Measurements from ENCODE around the gene MPPED1.

Gene MPPED1

DNA sequence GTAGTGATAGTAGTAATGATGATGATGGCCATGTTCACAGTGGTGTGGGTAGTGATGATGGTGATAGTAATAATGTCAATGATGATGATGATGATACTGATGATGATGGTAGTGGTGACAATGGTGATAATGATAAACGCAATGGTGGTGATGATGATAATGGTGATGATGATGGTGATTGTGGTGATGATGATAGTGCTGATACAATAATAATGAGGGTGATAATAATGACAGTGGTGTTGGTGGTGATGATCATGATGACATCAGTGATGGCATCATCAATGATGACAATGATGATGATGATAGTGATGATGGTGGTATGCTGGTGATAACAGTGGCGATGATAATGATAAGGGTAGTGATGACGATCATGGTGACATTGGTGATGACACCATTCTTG lies 92.3 kb downstream of the MPPED1 start:
- no peak for DNase-seq

DNA sequence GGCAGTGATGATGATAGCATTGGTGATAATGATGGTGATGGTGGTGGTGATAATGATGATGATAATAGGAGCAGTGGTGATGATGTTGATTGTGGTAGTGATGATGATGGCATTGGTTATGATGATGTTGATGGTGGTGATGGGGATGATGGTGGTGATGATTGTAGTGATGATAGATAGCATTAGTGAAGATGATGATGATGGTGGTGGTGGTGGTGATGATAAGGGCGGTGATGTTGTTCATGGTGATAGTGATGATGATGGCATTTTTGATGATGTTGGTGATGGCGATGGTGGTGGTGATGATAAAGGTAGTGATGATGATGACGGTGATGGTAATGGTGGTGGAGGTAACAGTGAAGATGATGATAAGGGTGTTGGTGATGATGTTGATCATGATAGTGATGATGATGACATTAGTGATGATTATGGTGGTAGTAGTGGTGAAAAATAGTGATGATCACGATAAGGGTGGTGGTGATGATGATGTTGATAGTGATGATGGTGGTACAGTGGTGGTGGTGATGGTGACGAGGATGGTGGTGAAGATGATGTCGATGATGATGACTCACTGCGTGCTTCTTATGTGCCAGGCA lies 93.0 kb downstream of the MPPED1 start:
- DNase-seq: no peak

DNA sequence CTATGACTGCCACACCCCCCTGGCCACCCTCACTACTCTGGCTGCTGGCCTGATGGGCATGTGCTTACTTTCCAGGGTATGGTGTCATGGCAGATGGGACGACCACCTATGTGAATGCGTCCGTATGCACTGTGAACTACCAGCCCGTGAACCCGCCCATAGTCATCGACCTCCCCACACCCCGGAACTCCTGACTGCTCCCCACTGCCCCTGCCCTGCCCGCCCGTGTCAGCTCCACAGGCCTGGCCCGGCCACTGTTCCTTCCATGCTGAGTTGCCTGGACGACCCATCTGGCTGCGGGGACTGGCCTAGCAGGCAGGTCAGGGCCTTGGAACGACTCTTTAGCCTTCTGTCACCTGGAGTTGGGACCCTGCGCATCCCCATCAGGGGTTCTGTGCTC lies 93.6 kb downstream of the MPPED1 start:
- no peak for DNase-seq

DNA sequence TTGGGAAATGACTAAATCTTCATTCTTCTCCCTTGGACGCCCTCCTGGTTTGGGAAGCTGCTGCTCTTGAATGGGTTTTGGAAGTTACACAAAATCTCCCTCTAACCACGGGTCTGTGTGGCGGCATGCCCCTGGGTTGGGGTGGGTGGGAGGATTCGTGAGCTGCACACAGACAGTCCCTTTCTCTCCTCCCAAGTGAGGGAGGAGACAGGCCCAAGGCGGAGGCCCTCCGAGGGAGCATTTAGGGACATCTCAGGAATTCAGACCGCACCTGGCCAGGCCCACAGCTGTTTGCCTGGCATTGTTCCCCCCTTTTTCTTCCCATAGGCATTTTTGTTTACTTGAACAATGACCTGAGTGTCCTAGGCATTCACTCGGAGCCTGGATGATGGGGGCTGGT lies 94.1 kb downstream of the MPPED1 start:
- DNase-seq: no peak

DNA sequence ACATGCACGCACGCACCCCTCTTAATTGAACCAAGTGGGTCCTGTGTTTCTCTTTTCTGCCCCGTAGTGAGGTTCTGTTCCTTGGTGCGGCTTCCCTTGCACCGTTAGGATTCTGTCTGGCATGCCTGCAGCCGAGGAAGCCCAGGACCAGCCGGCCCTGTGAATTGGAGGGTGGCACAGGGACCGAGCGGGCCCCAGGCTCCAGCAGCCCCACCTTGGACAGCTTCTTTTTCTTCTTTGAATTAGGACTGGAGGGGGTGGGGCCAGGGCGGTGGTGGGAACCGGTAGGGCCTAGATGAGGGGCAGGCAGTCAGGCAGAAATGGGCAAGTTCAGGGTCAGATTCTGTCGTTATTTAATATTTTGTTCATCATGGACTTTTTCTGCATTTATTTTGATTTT lies 94.7 kb downstream of the MPPED1 start:
- DNase-seq: no peak

DNA sequence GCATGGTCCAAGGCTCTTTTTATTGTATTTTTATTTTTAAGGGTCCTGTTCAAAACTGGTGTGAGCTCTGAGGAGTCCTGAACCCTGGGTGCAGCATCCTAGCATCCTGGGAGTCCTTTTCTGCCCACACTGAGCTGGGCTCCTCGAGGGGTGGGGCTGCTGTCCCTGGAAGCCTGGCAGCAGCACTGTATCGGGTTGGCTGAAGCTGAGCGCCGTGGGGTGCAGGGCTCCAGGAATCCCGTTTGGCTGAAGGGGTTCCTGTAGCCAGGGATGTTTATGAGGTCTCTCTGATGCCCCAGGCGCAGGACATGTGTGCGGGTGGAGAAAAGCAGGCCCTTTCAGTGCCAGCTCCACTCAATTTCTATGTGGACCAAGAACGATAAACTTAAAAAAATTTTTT lies 95.4 kb downstream of the MPPED1 start:
- no peak for DNase-seq

DNA sequence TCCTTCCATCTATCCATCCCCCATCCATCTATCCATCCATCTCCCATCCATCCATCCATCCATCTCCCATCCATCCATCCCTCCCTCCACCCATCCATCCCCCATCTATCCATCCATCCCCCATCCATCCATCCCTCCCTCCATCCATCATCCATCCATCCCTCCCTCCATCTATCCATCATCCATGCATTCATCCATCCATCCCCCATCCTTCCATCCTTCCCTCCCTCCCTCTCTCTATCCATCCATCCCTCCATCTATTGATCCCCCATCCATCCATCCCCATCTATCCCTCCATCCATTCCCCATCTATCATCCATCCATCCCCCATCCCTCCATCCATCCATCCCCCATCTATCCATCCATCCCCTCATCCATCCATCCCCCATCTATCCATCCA lies 96.7 kb downstream of the MPPED1 start:
- no peak for DNase-seq

DNA sequence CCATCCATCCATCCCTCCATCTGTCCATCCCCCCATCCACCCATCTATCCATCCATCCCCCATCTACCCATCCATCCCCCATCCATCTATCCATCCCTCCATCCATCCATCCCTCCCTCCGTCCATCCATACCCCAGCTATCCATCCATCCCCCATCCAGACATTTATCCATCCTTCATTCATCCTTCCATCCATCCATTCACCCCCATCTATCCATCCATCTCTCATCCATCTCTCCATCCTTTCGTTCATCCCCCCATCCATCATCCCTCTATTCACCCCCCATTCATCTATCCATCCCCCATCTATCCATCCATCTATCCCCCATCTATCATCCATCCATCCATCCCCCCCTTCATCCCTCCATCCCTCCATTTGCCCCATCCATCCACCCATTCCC lies 97.5 kb downstream of the MPPED1 start:
- no peak for DNase-seq

DNA sequence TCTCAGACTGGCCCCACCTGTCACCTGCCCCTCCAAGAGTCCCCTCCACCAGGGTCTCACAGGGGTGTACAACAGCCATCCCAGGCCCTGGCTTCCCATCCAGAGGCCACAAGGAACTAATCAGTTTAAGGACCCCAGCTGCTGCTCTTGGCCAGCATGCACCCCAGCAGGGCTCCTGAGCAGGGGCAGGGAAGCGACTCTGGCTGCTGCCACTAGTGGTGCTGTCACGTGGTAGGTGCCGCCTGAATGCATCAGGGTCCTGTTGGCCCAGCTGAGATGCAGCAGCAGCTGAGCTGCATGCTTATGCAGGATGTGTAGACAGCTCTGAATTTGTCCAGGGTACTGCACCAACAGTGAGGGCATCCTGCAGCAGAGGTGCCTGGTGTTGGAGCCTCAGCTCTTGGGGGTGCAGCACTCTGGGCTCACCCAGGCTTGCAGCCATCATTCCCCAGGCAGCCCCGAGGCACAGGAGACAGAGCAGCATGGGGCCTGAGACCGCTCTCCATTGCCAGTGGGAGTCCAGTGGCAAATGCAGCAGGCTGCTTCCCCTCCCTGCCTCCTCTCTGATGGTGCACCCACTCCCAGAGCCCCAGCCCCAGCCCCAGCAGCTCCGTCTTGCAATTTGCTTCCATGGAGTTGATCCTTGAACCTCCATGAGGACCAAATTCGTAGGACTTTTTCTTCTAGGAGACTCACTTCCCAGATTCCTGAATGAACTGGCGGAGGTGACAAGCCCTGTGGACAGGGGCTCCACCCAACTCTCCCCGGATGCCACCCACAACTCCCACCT lies 98.7 kb downstream of the MPPED1 start:
- DNase-seq: no peak

DNA sequence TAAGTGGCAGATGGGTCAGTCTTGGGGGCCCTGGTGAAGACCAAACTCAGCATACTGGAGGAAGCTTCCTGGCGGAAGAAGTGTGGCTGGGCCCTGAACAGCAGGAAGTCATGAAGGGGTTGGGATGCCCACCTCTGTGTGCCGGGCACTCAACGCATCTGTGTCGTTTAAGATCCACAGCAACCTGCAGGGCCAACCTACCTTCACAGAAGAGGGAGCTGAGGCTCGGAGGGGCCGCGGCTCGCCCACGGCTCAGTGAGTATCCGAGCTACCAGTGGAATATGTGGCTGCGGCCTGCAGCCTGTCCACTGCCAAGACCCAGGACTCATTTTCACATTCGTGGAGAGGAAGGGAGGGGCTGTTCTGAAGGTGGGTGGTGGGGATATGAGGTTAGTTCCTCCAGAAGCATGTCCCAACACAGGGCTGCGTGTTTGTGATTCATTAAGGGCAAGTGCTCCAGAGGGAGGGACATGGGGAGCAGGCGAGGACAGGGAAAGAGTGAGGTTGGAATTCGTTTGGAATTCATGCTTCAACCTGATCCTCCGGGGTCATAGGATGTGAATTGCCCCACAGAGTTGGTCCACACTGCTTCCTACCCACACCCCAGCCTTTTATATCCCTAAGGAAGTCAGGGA lies 99.6 kb downstream of the MPPED1 start:
- DNase-seq: no peak

DNA sequence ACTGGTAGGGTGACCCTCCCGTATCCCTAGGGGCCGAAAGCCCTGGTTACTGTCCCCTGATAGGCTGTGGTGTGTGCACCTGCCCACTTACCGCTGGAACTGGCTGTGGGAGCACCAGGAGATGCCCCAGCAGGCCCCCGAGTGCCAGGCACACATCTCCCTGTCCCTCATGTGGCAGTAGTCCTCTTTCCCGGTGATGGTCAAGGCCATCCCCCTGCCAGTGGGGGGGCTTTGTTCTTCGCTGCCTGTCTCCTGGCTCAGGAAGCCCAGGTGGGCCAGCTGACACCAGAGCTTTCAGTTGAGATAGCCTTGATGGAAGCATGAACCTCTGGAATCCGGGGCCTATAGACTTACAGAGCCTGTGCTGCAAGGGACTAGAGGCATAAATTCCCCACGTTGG lies 100.5 kb downstream of the MPPED1 start:
- no peak for DNase-seq

DNA sequence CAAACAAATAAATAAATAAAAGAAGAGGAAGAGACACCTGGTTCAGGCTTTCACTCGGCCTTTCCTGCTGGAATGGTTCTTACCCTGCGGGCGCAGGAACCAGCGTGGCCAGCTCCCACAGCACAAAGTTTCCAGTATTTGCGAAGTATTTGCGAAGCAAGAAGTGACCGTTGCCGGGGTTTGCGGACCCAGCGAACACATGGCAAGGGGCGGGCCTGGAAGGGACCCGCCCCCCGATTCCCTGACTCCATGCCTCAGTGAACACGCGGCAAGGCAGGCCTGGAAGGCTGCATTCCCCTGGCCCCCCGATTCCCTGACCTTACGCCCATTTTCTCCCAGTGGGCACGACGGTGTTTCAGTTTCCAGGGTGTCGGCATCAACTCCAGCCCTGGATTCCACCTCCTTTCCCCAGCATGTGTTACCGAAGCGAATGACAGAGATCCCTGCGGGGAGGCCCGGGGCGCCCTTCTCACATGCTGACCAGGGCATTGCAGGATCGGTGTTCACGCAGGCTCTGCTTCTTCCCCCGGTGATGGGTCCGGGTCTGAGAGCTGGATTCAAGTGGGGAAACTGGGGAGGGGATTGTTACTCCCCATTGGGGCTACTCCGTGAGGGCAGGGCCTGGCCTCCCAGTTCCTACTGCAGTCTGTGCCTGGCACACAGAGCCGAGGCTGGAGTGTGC lies 102.8 kb downstream of the MPPED1 start:
- no peak for DNase-seq

DNA sequence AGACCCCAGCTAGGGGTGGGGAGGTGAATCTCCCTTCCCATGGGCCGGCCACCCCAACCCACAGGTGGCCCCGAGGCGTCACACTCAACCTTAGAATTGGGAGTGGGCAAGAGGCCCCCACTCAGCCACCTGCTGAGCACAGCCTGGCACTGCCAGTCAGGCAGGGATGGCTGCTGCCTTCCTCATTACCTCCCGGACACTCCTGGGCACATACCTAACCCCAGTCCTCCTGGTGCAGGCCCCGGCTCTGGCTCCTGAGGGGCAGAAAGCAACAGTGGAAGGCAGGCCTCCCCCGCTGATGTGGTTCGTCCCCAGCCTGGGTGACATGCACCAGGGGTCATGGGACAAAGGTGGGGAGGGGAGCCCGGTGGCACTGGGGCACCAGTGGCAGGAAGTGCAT lies 103.6 kb downstream of the MPPED1 start:
- no peak for DNase-seq

DNA sequence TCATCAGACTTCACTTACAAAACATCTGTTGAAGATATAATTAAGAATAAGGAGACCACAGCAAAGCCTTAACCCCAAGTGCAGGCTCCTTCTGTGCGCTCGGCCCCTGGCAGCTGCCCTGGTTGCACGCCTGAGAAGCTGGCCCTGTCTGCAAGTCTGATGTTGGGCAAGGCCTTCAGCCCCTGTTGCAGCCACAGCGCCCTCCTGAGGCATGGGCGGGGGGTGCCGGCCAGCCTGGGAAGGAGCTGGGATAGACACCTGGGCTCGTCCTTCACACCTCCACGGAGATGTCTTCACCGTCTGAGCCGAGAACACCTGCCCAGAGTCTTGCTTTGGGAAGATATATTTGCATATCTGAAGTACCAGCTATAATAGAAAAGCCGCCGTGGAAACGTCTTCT lies 104.1 kb downstream of the MPPED1 start:
- DNase-seq: no peak

DNA sequence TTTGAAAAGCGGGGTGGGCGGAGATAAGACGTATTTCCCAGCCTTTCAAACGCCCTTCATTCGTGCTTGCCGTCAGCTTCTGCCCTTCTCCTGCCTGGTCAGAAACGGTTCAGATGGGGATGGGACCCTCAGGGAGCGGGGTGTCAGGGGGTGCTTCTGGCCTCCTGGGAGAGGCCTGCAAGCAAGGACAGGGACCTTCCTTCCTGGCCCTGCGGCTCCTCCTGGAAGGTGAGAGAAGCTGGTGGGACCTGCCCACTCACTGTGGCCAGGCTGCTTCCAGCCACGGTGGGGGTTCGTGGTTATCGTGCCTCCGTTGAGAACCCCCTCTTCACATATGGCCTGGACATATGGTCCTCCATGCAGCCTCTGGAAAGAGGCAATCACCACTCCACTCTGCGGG lies 104.6 kb downstream of the MPPED1 start:
- DNase-seq: no peak

DNA sequence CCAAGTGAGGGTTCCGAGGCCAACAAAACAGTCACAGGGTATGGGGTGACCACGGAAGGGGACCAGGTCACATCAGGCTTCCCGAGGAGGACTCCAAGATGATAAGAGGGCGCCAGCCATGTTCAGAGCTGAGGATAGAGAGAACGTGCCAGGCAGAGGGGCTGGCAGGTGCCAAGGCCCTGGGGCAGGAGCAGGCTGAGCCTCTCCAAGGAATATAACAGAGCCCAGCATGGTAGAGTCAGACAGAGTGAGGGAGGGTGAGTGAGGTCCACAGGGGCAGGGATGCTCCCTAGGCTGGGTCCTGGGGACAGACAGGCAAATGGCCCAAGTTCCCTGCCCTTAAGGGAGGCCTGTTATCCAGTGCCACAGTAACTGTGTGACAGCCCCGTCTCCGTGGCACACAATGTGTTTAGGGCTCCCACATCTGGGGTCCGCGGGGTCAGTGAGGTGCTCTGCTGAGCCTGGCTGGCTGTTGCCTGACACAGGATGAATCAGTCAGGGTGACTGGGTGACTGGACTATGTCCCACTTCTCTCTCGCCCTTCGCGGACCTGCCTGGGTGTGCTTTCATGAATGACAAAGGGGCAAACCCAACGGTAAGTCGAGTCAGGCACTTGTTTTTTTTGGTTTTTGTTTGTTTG lies 105.3 kb downstream of the MPPED1 start:
- DNase-seq: no peak

DNA sequence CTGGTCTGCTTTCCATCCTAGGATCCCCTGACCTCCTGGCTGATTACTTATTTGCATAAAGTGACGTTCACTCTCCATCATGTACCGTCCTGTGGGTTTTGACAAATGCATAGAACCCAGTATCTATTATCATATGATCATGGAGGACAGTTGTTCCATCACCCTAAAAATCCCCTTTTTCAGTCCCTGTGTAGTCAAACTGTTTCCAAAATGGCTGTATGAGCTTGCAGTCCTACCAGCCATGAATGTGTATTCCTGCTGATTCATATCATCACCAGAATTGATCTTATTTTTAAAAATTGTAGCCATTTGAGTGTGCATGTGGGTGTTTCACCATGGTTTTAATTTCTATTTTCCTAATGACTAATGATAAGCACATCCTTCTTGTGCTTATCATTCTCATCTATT lies 108.8 kb downstream of the MPPED1 start:
- peak; percentile 86 for DNase-seq

DNA sequence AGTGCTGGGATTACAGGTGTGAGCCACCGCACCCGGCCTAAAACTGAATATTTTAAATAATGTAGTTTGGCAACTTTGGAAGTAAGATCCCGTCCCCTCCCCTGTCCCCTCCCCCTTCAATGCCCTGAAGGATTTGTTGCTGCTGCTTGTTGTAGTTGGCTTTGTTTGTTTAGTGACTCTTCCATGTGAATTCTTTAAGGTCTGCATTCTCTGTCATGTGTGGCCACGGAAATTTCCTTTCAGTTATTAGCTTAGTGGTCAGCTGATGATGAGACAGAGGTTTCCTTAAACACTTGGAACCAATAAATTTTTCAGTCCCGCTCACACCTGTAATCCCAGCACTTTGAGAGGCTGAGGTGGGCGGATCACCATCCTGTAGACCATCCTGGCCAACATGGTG lies 109.9 kb downstream of the MPPED1 start:
- DNase-seq: no peak

DNA sequence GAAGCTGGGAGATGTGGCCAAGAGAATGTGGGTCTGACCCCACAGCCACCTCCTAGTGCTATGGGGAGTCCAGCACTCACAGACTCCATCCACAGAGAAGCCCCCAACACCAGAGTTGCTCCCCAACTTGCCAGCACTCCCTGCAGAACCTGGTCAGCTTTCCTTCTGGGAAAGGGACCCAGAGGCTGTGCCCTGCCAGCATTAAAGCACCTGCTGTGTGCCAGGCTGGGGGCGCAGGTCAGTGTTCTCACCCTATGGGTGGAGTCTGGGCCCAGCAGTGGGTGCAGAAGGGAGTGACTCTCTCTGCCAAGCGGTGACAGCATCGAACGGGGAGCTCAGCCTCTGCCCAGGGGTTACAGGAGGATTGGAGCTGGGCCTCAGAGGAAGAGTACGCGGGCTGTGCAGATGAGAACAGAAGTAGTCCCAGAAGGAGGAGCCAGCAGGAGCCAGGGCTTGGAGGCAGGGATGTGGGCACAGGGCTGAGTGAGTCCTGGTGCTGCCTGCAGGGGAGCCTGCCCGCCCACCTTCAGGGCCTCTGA lies 114.4 kb downstream of the MPPED1 start:
- DNase-seq: no peak

DNA sequence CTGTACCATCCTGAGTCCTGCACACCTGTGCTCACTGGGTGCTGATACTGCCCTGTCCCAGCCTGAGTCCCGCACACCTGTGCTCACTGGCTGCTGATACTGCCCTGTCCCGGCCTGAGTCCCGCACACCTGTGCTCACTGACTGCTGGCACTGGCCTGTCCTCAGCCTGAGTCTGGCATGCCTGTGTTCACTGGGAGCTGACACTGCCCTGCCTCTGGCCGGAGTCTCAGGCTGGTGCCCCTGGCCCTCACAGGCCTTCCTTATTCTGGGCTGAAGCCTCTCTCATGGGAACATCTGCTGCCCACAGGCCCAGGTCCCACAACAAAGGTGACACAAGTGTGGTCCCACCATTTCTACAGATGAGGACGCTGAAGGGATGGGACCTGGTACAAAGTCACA lies 115.1 kb downstream of the MPPED1 start:
- no peak for DNase-seq

DNA sequence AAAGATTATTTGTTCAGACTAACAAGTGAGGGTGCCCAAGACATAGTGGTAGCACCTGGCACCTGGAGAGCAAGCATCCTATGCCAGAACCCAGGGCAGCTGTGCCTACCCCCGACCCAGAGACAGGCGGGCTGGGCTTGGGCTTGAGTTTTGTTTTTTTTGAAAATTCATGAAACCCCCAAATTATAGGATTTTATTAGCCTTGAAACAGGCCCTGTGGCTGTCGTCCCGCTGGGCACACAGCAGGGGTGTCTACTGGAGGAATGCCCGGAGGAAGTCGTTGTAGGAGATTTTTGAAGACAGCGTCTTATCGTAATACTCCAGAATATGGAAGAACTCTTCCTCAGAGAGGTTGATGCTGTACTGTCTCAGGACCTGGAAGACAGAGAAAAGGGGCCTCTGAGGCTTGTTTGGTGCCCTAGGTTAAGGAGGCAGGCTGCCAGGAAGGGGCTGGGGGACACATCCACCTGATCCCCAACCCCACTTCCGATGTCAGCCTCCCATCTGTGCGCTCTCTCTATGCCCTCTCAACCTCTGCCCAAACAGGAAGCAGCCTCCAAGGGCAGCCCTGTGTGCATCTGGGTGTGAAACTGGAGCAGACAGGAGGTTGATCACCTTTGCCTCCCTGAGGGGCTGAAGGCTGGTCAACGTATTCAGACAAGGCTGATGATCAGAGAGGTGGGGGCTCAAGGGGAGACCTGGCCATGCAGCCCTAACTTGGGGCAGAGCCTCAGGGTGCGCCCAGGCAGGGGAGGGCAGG lies 117.0 kb downstream of the MPPED1 start:
- no peak for DNase-seq

DNA sequence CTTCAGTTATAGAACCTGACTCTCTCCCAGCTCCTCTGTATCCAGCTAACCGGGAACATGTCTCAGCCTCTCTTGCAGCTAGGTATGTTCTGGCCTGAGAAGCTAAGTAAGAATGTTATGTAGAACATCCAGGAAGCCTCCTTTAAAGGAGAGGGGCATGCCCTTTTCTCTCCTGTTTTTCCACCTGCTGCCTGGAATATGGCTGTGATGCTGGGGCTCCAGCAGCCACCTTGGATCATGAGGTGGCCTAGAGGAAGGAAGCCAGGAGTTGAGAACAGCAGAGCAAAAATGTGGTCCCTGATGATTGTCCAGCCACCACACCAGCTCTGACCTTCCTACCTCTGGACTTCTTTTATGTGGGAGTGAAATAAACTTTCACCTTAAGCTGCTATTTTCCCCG lies 117.6 kb downstream of the MPPED1 start:
- DNase-seq: no peak
